NT2/D1 (cell line): ENCODE data around the gene FTO.

ENCODE experiments used
- SUZ12 ChIP-seq: IDR thresholded peaks from 2 replicates; pipeline ENCODE4 v1.6.1; 2011; ENCODE audit not compliant: insufficient read length, insufficient read depth; ENCODE audit errors: extremely low read depth
- YY1 ChIP-seq: IDR thresholded peaks from 2 replicates; pipeline ENCODE4 v1.6.1; 2011; ENCODE audit not compliant: insufficient read length, insufficient read depth
- ZNF274 ChIP-seq: IDR thresholded peaks from 2 replicates; pipeline ENCODE4 v1.6.1; 2011; ENCODE audit warnings: mild to moderate bottlenecking, low read depth, low read length

DNA sequence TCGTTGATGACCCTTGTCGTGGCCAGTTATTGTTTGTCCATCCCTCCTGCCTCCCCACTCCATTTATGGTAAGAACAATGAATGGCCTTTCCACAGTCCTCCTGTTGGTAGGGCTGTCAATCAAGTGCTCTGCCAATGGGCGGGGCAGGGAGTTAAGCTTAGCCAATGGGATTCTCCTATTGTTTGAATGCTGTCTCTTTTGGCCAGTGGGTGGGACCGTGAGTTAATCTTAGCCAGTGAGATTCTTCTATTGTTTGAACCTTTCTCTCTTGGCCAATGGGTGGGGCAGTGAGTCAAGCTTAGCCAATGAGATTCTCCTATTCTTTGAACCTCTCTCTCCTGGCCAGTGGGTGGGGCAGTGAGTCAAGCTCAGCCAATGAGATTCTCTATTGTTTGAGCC, 497.2 kb downstream of the FTO start:
- TF ChIP-seq YY1 (no peak), SUZ12 (no peak), ZNF274 (no peak)
